Upper lobe of left lung (tissue), 6 donors: Measurements from ENCODE around the gene MAST3. TPM values are rescaled to one million over a fixed set of nuclear protein-coding genes. Genes with fewer than 3 reads are reported as not detected.

Experiments
- ATAC-seq, 2 donors: fragments of 200-7000 bp; cut with Tn5 transposase; one replicate each; pipeline ENCODE4 v1.9.1; 2022; ENCODE audit warnings: mild to moderate bottlenecking in 2 of 2, moderate library complexity in 2 of 2; ENCODE audit not compliant: low FRiP score in 2 of 2
- DNase-seq, 2 donors: peaks; one replicate each; pipeline ENCODE4 v3.0.0-alpha.2; 2019 to 2020
- H3K27ac ChIP-seq, 4 donors: fragments of 200-600 bp; sonication (generic); one replicate each; pipeline ENCODE4 v1.5.1; 2016 to 2019
- H3K27me3 ChIP-seq, 4 donors: fragments of 200-600 bp; sonication (generic); one replicate each; pipeline ENCODE4 v1.5.1; 2017 to 2019
- H3K36me3 ChIP-seq, 4 donors: fragments of 200-600 bp; sonication (generic); one replicate each; pipeline ENCODE4 v1.5.1; 2016 to 2019
- H3K4me1 ChIP-seq, 4 donors: fragments of 200-600 bp; sonication (generic); one replicate each; pipeline ENCODE4 v1.5.1; 2018 to 2019
- H3K4me3 ChIP-seq, 4 donors: fragments of 200-600 bp; sonication (generic); one replicate each; pipeline ENCODE4 v1.5.1; 2017 to 2019; ENCODE audit warnings: mild to moderate bottlenecking in 2 of 4, moderate library complexity in 1 of 4
- H3K9me3 ChIP-seq, 4 donors: fragments of 200-600 bp; sonication (generic); one replicate each; pipeline ENCODE4 v1.5.1; 2018 to 2019
- CTCF ChIP-seq, 6 experiments: fragments of 450-650 bp in 4 of 6; fragments of 200-600 bp in 2 of 6; sonication (generic) in 2 of 6; IDR thresholded peaks; one replicate each; pipeline ENCODE4 v1.5.1; 2016 to 2019; ENCODE audit warnings: antibody characterized with exemption in 6 of 6
- EP300 ChIP-seq, 4 donors: sonication (generic); formaldehyde crosslinking; IDR thresholded peaks; one replicate each; pipeline ENCODE4 v1.5.1; 2017; ENCODE audit warnings: antibody characterized with exemption in 4 of 4, control low read depth in 2 of 4
- POLR2A ChIP-seq, 4 donors: fragments of 450-650 bp; IDR thresholded peaks; one replicate each; pipeline ENCODE4 v1.5.1; 2016 to 2017; ENCODE audit warnings: antibody characterized with exemption in 4 of 4, mild to moderate bottlenecking in 2 of 4
- POLR2AphosphoS5 ChIP-seq, 2 donors: sonication (generic); formaldehyde crosslinking; IDR thresholded peaks; one replicate each; pipeline ENCODE4 v1.5.1; 2017; ENCODE audit warnings: antibody characterized with exemption in 2 of 2
- WGBS, 2 donors: methylation state at CpG; one replicate each; pipeline ENCODE4 v1.1.5; 2017 to 2018; 5-methylcytosine and 5-hydroxymethylcytosine counted together
- total RNA-seq, 6 donors: library from RNA; depleted of rRNA in 4 of 6; stranded (reverse); fragments of >200 nt in 4 of 6; gene quantifications; one replicate each; pipeline versions ENCODE4 v1.1.0 to v1.2.1, GENCODE V29; 2016 to 2021
- donor health status: DM: no; HTN: no; CAD: no; lungs with moderate emphysema.
- donor health status: DM: no; HTN: yes; CAD: no; lungs with severe emphysema.

MAST3 gene
- total RNA-seq, 6 donors from 2014 or later: 9.3 to 67.1 (median 27.5) TPM

- H3K36me3 ChIP-seq: peaks cover 0 to 24% (median 14%) of the 10 kb centered on the region in 4 donors
- ATAC-seq (no peak), DNase-seq (peak in 1 of 2 donors; percentile 46)
- H3K9me3 ChIP-seq: no peaks in the 10 kb centered on the region
- TF ChIP-seq EP300 (IDR thresholded peaks at IDR 0.05) (no peak), CTCF (IDR thresholded peaks at IDR 0.05) (peak in 2 of 6 experiments; percentile 5 to 32)
- H3K27me3 ChIP-seq: no peaks in the 10 kb centered on the region
- peaks cover 13 to 27% (median 20%) of the 10 kb centered on the region in 4 donors for H3K4me1 ChIP-seq
- peak overlapping the region; percentile 62 to 95 (median 84) for H3K4me3 ChIP-seq
- WGBS, 2 donors: 7 to 13% methylated on average over 19 to 26 of the region's 46 CpGs
- peak overlapping the region; percentile 81 to 89 (median 85) for H3K27ac ChIP-seq
These were observed 96.0 kb downstream of the MAST3 start for GRCh38 chr19:18193388-18194180.

DNA sequence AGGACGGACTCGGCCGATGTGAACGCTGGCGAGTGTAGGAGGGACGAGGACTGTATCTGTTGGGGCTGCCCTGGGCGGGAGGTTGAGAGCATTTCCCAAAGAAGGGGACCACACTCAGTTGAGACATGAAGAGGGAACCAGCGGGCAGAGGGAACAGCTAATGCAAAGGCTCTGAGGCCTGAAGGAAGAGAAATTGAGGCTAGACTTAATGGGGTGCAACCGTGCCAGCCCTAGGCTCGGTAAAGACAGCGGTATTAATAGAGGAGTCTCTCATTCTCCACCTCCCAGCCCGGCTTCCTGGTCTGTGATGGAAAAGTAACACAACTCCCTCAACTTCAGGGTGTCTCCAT is 96.6 kb downstream of the MAST3 start:
- ATAC-seq: no peak
- H3K4me1 ChIP-seq: peaks cover 13 to 27% (median 20%) of the 10 kb centered on the region in 4 donors
- H3K36me3 ChIP-seq: peaks cover 0 to 28% (median 16%) of the 10 kb centered on the region in 4 donors
- no peaks in the 10 kb centered on the region for H3K27me3 ChIP-seq
- TF ChIP-seq POLR2AphosphoS5 (IDR thresholded peaks at IDR 0.05) (no peak), POLR2A (IDR thresholded peaks at IDR 0.05) (no peak), EP300 (IDR thresholded peaks at IDR 0.05) (no peak), CTCF (IDR thresholded peaks at IDR 0.05) (no peak)
- no peak for DNase-seq
- H3K9me3 ChIP-seq: no peaks in the 10 kb centered on the region
- peak overlapping the region in 1 of 4 donors; percentile 89 for H3K27ac ChIP-seq
- 51 to 60% methylated on average over 12 of the region's 12 CpGs for WGBS, 2 donors
- peak overlapping the region in 3 of 4 donors; percentile 82 to 95 (median 86) for H3K4me3 ChIP-seq

GRCh38 chr19:18194554-18195238 is 97.1 kb downstream of the MAST3 start:
- Histone ChIP-seq H3K27ac (peak overlapping the region in 2 of 4 donors; percentile 8 to 30), H3K9me3 (no peaks in the 10 kb centered on the region), H3K4me1 (peaks cover 13 to 27% (median 20%) of the 10 kb centered on the region in 4 donors), H3K27me3 (no peaks in the 10 kb centered on the region), H3K4me3 (peak overlapping the region in 3 of 4 donors; percentile 82 to 95 (median 86)), H3K36me3 (peaks cover 0 to 30% (median 20%) of the 10 kb centered on the region in 4 donors)
- DNase-seq (peak; percentile 53 to 87), ATAC-seq (no peak)
- TF ChIP-seq CTCF (IDR thresholded peaks at IDR 0.05) (no peak), EP300 (IDR thresholded peaks at IDR 0.05) (no peak), POLR2AphosphoS5 (IDR thresholded peaks at IDR 0.05) (no peak), POLR2A (IDR thresholded peaks at IDR 0.05) (no peak)
- 29 to 48% methylated on average over 14 to 16 of the region's 27 CpGs for WGBS, 2 donors

DNA sequence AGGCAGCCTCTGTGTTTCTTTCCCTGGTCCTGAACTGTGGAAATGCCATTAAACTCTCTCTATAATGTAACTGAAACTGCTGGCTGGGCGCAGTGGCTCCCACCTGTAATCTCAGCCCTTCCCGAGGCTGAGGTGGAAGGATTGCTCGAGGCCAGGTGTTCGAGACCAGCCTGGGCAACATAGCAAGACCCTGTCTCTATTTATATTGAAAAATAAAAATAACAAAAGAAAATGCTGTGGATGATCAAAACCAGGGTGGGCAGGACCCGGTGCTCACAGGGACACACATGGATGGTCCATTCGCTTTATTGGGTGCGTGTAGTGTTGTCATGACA is 98.9 kb downstream of the MAST3 start:
- Histone ChIP-seq H3K4me3 (no peak overlapping the region), H3K9me3 (no peaks in the 10 kb centered on the region), H3K36me3 (peaks cover 0 to 30% (median 22%) of the 10 kb centered on the region in 4 donors), H3K27ac (no peak overlapping the region), H3K27me3 (no peaks in the 10 kb centered on the region), H3K4me1 (peaks cover 13 to 26% (median 18%) of the 10 kb centered on the region in 4 donors)
- no peak for TF ChIP-seq CTCF (IDR thresholded peaks at IDR 0.05)
- no peak for TF ChIP-seq POLR2A (IDR thresholded peaks at IDR 0.05)
- no peak for TF ChIP-seq EP300 (IDR thresholded peaks at IDR 0.05)
- TF ChIP-seq POLR2AphosphoS5 (IDR thresholded peaks at IDR 0.05): no peak
- ATAC-seq (no peak), DNase-seq (no peak)
- 91 to 94% methylated on average over 7 of the region's 7 CpGs for WGBS, 2 donors
